Measurements from ENCODE around the gene KRTAP20-4. TPM values are rescaled to one million over a fixed set of nuclear protein-coding genes. Genes with fewer than 3 reads are reported as not detected.

Gene KRTAP20-4
- total and polyA plus RNA-seq, 9 of the 15 experiments (the other 6 are each of a cell fraction or from before 2014, with no cell fraction given) = not detected

DNA sequence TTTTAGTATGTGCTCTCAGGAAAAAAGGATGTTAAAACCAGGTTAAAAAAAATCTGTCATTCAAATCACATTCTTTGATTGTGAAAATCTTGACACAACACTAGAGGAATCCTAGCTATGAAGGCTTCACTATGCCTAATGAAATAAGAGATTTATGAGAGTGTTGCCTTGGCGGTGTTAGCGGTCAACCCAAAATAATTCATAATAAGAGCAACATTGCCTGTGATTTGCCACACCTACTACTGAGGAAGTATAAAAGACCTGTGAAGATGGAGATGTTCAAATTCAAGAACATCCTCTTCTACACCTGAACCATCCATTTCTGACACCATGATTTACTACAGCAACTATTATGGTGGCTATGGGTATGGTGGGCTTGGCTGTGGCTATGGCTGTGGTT lies 4.3 kb upstream of the KRTAP20-4 start, which contains the start of gene KRTAP20-1:
Gene KRTAP20-1, plus strand, starts transcription at position 301 of the 400 bp plus-strand sequence. Its CDS starts 30 bp downstream, at position 331.
- no peaks in the 10 kb centered on the region for H3K36me3 ChIP-seq (ENCODE audit: control insufficient read depth, insufficient read depth, low read length)
- no peak within 1 kb of the TSS for H3K9ac ChIP-seq (ENCODE audit: insufficient read depth in 1 of 2, low read depth in 2 of 2, low read length in 2 of 2)
- intact Hi-C loops (cut with micrococcal nuclease) (no loop called here), in situ Hi-C loops (cut with MboI) (no loop called here)
- TF ChIP-seq MCM5 (IDR thresholded peaks at IDR 0.05; ENCODE audit: low read depth) (no peak), ZNF121 (CRISPR knock-in tag; conservative IDR thresholded peaks at IDR 0.05) (no peak), MED1 (CRISPR knock-in tag; IDR thresholded peaks at IDR 0.05; ENCODE audit: borderline replicate concordance) (no peak), IFI16 (CRISPR knock-in tag; IDR thresholded peaks at IDR 0.05) (no peak), DPF2 (IDR thresholded peaks at IDR 0.05) (no peak), ZNF41 (CRISPR knock-in tag; conservative IDR thresholded peaks at IDR 0.05) (no peak), ZNF143 (CRISPR knock-in tag; IDR thresholded peaks at IDR 0.05) (no peak), MBD2 (IDR thresholded peaks at IDR 0.05; ENCODE audit: borderline replicate concordance, low read depth) (no peak), ARHGAP35 (IDR thresholded peaks at IDR 0.05; ENCODE audit: partially characterized antibody) (no peak), ZBTB8A (IDR thresholded peaks at IDR 0.05; ENCODE audit: partially characterized antibody) (no peak), ZBTB7A (IDR thresholded peaks at IDR 0.05; ENCODE audit: borderline replicate concordance, control insufficient read depth, low read depth, low read length) (no peak), ARID1B (IDR thresholded peaks at IDR 0.05) (no peak), ZSCAN29 (IDR thresholded peaks at IDR 0.05) (no peak), RCOR1 (IDR thresholded peaks at IDR 0.05; ENCODE audit: borderline replicate concordance in 1 of 2, low read depth in 2 of 2, low read length in 2 of 2) (no peak), POLR2H (tag; IDR thresholded peaks at IDR 0.05; ENCODE audit: low read depth) (no peak), GTF2E2 (tag; IDR thresholded peaks at IDR 0.05) (no peak)
- ChIA-PET CTCF (ENCODE audit: low intra/inter-chr PET ratio) (no interaction called here), POLR2A (no interaction called here)
- H3K4me3 ChIP-seq = no peak within 1 kb of the TSS
- no peak within 1 kb of the TSS for H3K27ac ChIP-seq (ENCODE audit: extremely low read depth, low read depth, low read length)
- ATAC-seq = no peak
- no peaks in the 10 kb centered on the region for H3K79me2 ChIP-seq (ENCODE audit: control insufficient read depth, insufficient read depth, low read length)
- no peak within 1 kb of the TSS for H2AFZ ChIP-seq (ENCODE audit: low read depth, low read length)
- no peak for FAIRE-seq
- no TSS peak for BruUV-seq (replicated peaks)
- WGBS (ENCODE audit: insufficient coverage, low coverage, missing lambda C conversion rate) = 2% methylated on average over 2 of the region's 2 CpGs
- H3K4me1 ChIP-seq (replicated peaks in 1 of 2; ENCODE audit: control insufficient read depth in 2 of 2, insufficient read depth in 2 of 2, low read length in 2 of 2) = no peaks in the 10 kb centered on the region
- no peak for DNase-seq (ENCODE audit: extremely low read depth in 1 of 4, low spot score in 3 of 4)
- H3K27me3 ChIP-seq (ENCODE audit: control insufficient read depth in 2 of 2, insufficient read depth in 2 of 2, low read length in 2 of 2) = no peaks in the 10 kb centered on the region
- no peaks in the 10 kb centered on the region for H3K9me1 ChIP-seq (ENCODE audit: control insufficient read depth, insufficient read depth, low read length)
- H3K4me2 ChIP-seq (ENCODE audit: insufficient read depth, low read length) = no peak within 1 kb of the TSS
- H3K9me3 ChIP-seq (replicated peaks; ENCODE audit: control insufficient read depth, insufficient read depth, low read depth, low read length) = peaks cover 5% of the 10 kb centered on the region; the same call in 1 of the 2 replicates
- H4K20me1 ChIP-seq (replicated peaks; ENCODE audit: control insufficient read depth, insufficient read depth, low read length) = no peaks in the 10 kb centered on the region
